Rectal smooth muscle tissue (tissue), 1 donor: ENCODE results near the gene TANGO2.

Experiments used
- H3K27ac ChIP-seq: one replicate; pipeline ENCODE4 v1.7.0; 2013; ENCODE audit warnings: low read depth, low read length, inconsistent platforms
- H3K27me3 ChIP-seq: one replicate; pipeline ENCODE4 v1.7.0; 2013; ENCODE audit warnings: low read length; ENCODE audit not compliant: control insufficient read depth, insufficient read depth
- H3K36me3 ChIP-seq: one replicate; pipeline ENCODE4 v1.7.0; 2013; ENCODE audit warnings: low read length; ENCODE audit not compliant: control insufficient read depth, insufficient read depth
- H3K4me1 ChIP-seq: one replicate; pipeline ENCODE4 v1.7.0; 2013; ENCODE audit warnings: low read length; ENCODE audit not compliant: control insufficient read depth, insufficient read depth
- H3K4me3 ChIP-seq: one replicate; pipeline ENCODE4 v1.7.0; 2013; ENCODE audit warnings: low read length
- H3K9ac ChIP-seq: one replicate; pipeline ENCODE4 v1.7.0; 2013; ENCODE audit warnings: low read length

TANGO2 gene

DNA sequence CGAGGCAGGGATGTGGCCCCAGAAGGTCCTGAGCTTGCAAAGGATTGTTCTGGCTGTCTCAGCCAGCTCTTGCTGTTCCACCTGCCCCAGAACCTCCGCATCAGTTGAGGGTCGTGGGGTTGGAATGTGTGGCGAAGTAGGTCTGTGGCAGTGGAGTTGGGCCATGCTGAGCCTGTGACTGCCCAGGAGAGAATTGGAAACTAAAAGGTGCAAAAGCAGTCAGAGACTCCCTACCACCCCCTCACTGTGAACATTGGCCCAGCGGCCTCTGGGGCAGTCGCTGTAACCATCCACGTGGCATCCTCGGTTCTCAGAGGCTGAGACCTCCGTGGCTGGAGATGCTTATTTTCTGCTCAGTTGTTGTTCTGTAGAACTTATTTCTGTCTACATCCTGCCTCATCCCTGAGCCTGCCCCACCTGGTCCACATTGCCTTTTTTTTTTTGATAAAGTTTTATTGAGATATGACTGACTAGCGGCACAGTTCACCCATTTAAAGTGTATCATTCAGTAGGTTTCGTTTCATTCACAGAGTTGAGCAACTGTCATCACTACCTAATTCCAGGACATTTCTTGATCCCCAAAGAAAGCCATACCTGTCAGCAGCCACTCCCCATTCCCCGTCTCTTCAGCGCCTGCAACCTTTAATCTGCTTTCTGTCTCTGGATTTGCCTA is 36.8 kb downstream of the TANGO2 start:
- no peak overlapping the region for H3K4me3 ChIP-seq
- no peak overlapping the region for H3K9ac ChIP-seq
- H3K27me3 ChIP-seq: no peaks in the 10 kb centered on the region
- H3K4me1 ChIP-seq: no peaks in the 10 kb centered on the region
- peaks cover 27% of the 10 kb centered on the region for H3K36me3 ChIP-seq
- H3K27ac ChIP-seq: no peak overlapping the region

- no peaks in the 10 kb centered on the region for H3K27me3 ChIP-seq
- H3K4me1 ChIP-seq: no peaks in the 10 kb centered on the region
- H3K36me3 ChIP-seq: peaks cover 20% of the 10 kb centered on the region
- H3K4me3 ChIP-seq: no peak overlapping the region
- H3K9ac ChIP-seq: no peak overlapping the region
- no peak overlapping the region for H3K27ac ChIP-seq
Measured at GRCh38 chr22:20058989-20059770, 38.3 kb downstream of the TANGO2 start.

DNA sequence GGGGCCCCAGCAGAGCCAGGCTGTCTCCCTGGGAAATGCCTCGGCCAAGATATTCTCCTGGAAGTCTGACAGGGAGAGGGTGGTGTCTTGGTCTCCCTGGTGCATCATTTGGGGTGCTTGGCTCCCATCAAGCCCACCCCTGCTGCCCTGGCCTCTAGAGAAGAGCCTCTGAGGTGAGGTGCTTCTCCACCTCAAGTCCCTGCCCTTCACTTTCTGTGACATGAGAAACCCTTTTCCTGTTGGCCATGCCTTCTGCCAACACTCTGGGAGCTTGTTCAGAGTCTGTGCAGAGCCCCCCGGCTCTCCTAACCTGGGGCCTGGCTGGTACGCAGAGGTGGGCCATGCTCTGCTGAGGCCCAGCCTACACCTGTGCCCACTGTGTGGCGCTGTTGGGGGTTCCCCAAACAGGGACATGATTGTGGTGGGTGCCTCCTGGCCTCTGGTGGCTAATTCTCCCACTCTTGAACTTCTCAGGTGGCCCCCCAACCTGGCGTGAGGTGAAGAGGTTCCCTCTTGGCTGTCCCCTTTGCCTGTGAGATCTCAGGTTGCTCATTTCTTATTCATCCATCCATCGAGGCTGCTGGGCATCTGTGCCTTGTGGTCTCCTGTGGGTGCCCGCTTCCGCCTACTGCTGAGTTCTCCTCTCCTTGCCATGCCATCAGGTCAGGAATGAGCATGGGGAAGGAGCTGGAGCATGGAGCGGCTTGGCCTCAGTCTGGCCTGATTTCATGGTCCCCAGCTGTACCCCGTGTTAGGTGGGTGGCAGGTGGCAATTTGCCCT is 40.0 kb downstream of the TANGO2 start:
- Histone ChIP-seq H3K9ac (no peak overlapping the region), H3K36me3 (peaks cover 24% of the 10 kb centered on the region)

DNA sequence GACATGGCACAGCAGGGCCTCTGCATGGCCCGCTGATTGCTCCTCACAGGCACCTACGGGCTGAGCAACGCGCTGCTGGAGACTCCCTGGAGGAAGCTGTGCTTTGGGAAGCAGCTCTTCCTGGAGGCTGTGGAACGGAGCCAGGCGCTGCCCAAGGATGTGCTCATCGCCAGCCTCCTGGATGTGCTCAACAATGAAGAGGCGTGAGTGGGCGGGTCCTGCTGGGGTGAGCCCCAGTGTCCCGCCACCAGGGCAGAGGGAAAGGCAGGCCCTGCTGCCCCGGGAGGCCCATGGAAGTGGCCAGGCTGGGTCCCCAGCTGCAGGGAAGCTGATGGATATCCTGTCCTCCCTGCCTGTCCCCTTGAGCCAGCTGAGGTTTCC is 40.6 kb downstream of the TANGO2 start:
- no peaks in the 10 kb centered on the region for H3K27me3 ChIP-seq
- peaks cover 24% of the 10 kb centered on the region for H3K36me3 ChIP-seq
- H3K4me3 ChIP-seq: no peak overlapping the region
- H3K27ac ChIP-seq: no peak overlapping the region
- no peaks in the 10 kb centered on the region for H3K4me1 ChIP-seq
- H3K9ac ChIP-seq: no peak overlapping the region

More for the DNA sequence above, 40.0 kb downstream of the TANGO2 start:
- Histone ChIP-seq H3K4me1 (no peaks in the 10 kb centered on the region), H3K27ac (no peak overlapping the region), H3K27me3 (no peaks in the 10 kb centered on the region), H3K4me3 (no peak overlapping the region)

DNA sequence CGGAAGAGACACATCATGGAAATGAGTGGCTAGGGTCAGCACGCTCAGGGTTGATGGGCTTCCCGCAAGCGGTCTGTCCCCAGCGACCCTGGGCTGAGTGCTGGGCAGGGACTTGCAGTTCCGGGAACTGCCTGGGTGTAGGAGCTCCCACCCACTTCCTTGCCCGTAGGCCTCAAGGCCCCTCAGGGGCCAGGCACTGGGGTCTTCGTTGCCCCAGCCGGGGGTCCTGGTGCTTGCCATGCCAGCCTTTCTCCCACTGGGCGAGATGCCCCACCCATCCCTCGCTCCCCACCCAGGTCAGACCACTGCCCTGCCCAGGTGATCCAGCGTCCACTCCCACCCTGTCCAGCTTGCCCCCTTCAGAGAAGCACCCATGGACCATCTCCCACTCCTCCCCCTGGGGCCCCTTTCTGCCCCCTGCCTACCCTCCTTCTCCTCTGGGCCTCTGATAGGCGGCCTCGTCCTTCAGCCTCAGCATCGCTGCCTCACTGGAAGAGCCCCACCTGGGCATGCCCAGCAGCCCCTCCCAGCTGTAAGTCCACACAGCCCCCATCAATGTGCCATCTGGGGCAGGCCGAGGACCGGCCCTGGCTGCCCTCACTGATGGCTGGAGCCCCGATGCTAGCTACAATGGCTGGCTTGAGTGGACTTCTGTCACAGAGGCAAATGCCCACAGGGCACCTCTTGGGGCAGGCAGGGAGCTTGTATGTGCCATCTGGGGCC is 41.3 kb downstream of the TANGO2 start:
- H3K36me3 ChIP-seq: peaks cover 20% of the 10 kb centered on the region
- H3K27ac ChIP-seq: no peak overlapping the region
- no peaks in the 10 kb centered on the region for H3K27me3 ChIP-seq
- no peaks in the 10 kb centered on the region for H3K4me1 ChIP-seq
- H3K9ac ChIP-seq: no peak overlapping the region
- no peak overlapping the region for H3K4me3 ChIP-seq

- Histone ChIP-seq H3K4me1 (no peaks in the 10 kb centered on the region), H3K27ac (no peak overlapping the region), H3K4me3 (no peak overlapping the region), H3K36me3 (peaks cover 17% of the 10 kb centered on the region), H3K9ac (no peak overlapping the region), H3K27me3 (no peaks in the 10 kb centered on the region)
Measured at GRCh38 chr22:20062766-20063083, 41.8 kb downstream of the TANGO2 start.

GRCh38 chr22:20063271-20064139 is 42.6 kb downstream of the TANGO2 start:
- Histone ChIP-seq H3K27me3 (no peaks in the 10 kb centered on the region), H3K4me3 (no peak overlapping the region), H3K4me1 (no peaks in the 10 kb centered on the region), H3K9ac (no peak overlapping the region), H3K27ac (no peak overlapping the region), H3K36me3 (peaks cover 17% of the 10 kb centered on the region)

DNA sequence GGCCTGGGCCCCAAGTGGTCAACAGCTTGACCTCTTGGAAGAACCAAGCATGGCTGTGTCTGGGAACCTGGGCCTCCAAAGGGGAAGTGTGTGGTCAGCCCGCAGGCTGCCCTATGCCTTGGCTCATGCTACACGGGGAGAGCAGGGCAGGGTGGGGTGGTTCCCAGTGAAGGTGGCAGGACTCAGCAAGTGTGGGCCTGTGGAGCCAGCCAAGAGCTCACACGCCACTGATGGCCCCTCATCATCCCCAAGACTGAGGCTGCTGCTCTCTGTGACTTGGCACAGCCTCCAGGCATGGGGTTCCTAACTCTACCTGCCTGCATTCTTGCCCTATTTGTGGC is 43.2 kb downstream of the TANGO2 start:
- Histone ChIP-seq H3K27ac (no peak overlapping the region), H3K9ac (no peak overlapping the region), H3K36me3 (peaks cover 12% of the 10 kb centered on the region), H3K4me1 (no peaks in the 10 kb centered on the region), H3K27me3 (no peaks in the 10 kb centered on the region), H3K4me3 (no peak overlapping the region)

DNA sequence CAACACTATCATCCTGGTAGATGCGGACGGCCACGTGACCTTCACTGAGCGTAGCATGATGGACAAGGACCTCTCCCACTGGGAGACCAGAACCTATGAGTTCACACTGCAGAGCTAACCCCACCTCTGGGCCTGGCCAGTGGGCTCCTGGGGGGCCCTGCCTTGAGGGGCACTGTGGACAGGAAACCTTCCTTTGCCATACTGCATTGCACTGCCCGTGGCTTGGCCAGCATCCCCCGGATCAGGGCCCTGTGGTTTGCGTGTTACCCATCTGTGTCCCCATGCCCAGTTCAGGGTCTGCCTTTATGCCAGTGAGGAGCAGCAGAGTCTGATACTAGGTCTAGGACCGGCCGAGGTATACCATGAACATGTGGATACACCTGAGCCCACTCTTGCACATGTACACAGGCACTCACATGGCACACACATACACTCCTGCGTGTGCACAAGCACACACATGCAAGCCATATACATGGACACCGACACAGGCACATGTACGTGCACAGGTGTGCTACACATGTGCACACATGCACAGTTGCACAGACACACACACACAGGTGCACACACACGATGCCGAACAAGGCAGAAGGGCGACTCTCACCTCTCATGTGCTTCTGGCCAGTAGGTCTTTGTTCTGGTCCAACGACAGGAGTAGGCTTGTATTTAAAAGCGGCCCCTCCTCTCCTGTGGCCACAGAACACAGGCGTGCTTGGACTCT is 43.8 kb downstream of the TANGO2 start:
- Histone ChIP-seq H3K4me3 (no peak overlapping the region), H3K4me1 (no peaks in the 10 kb centered on the region), H3K27ac (no peak overlapping the region), H3K27me3 (no peaks in the 10 kb centered on the region), H3K9ac (no peak overlapping the region), H3K36me3 (peaks cover 12% of the 10 kb centered on the region)

DNA sequence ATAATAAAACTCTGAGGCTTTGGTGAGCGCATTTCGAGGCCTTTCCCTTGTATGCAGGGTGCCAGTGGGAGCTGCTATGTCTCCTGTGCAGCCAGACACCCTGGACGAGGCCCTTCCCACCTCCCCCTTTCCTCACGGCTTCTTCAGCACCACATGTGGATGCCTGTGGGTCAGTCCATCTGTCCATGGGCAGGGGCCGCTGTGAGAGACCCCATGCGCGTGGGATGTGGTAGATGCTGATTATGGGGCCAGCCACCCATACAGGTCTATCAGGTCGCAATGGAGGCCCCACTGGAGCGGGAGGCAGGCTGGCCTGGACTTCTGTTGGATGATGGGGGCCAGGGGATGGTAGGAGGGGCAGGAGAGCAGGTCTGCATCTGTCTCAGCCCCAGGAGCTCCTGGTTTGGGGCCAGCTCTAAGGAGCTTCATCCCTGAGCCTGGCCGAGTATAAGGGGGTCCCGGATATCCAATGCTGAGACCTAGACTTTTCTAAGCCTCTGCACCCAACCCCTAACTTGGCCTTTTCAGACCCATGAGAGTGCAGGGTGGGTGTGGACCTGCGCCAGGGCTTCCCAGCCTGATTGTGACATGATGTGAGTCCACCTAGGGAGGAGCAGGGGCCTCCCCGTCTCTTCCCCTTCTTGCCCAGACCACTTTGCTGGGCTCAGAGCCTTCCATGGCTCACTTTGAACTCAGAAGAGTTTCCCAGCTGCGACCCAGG is 45.1 kb downstream of the TANGO2 start:
- Histone ChIP-seq H3K4me3 (no peak overlapping the region), H3K27ac (no peak overlapping the region), H3K36me3 (peaks cover 12% of the 10 kb centered on the region), H3K4me1 (no peaks in the 10 kb centered on the region), H3K9ac (no peak overlapping the region), H3K27me3 (no peaks in the 10 kb centered on the region)
